Measurements from ENCODE around the gene VPS54.
"Not testable (repeated sequence)": the region's sequence is repeated elsewhere in the genome, so short reads cannot be mapped to it uniquely, and the experiment has no call there.

VPS54 gene

GRCh38 chr2:63990072-63990471, 29.2 kb downstream of the VPS54 start:
- Histone ChIP-seq H2AFZ (ENCODE audit: low read depth, low read length, severe bottlenecking) (no peak overlapping the region), H4K20me1 (ENCODE audit: low read depth, low read length) (no peaks in the 10 kb centered on the region), H3K4me2 (ENCODE audit: low read depth, low read length, poor library complexity, severe bottlenecking) (no peak overlapping the region), H3K4me3 (ENCODE audit: insufficient read depth, low read length, poor library complexity, severe bottlenecking) (no peak overlapping the region), H3K27me3 (ENCODE audit: low read length) (no peaks in the 10 kb centered on the region), H3K9ac (ENCODE audit: low read length) (no peak overlapping the region), H3K9me2 (replicated peaks; ENCODE audit: insufficient read depth, low read length) (no peaks in the 10 kb centered on the region), H3F3A (ENCODE audit: insufficient read depth) (no peaks in the 10 kb centered on the region), H3K9me3 (ENCODE audit: insufficient read depth, low read length) (no peaks in the 10 kb centered on the region), H3K79me2 (ENCODE audit: insufficient read depth, low read length) (no peaks in the 10 kb centered on the region), H3K36me3 (ENCODE audit: low read length) (no peaks in the 10 kb centered on the region), H3K27ac (ENCODE audit: low read depth, low read length) (no peak overlapping the region)
- TF ChIP-seq, protein P1, sequence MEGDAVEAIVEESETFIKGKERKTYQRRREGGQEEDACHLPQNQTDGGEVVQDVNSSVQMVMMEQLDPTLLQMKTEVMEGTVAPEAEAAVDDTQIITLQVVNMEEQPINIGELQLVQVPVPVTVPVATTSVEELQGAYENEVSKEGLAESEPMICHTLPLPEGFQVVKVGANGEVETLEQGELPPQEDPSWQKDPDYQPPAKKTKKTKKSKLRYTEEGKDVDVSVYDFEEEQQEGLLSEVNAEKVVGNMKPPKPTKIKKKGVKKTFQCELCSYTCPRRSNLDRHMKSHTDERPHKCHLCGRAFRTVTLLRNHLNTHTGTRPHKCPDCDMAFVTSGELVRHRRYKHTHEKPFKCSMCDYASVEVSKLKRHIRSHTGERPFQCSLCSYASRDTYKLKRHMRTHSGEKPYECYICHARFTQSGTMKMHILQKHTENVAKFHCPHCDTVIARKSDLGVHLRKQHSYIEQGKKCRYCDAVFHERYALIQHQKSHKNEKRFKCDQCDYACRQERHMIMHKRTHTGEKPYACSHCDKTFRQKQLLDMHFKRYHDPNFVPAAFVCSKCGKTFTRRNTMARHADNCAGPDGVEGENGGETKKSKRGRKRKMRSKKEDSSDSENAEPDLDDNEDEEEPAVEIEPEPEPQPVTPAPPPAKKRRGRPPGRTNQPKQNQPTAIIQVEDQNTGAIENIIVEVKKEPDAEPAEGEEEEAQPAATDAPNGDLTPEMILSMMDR (IDR thresholded peaks at IDR 0.05; ENCODE audit: insufficient read depth, low read length, poor library complexity, severe bottlenecking) = no peak
- no peak for TF ChIP-seq EZH2phosphoT487 (conservative IDR thresholded peaks at IDR 0.05; ENCODE audit: low read length)

DNA sequence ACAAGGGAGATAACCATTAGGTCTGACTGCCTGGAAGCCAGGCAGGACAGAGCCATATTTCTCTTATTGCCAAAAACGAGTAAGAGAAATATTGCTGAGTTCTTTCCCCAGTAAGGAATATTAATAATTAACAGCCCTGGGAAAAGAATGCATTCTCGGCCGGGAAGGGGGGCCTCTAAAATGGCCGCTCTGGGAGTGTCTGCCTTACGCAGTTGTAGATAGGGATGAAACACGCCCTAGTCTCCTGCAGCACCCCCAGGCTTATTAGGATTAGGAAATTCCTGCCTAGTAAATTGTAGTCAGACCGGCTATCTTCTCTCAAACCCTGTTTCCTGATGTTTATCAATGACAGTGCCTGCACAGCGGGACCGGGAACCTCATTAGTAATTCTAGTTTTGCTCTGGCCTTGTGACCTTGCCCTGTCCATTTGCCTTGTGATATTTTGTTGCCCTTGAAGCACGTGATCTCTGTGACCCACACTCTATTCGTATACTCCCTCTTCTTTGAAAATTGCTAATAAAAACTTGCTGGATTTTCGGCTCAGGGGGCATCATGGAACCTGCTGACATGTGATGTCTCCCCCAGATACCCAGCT, 30.3 kb downstream of the VPS54 start:
- not testable (repeated sequence) for H3K36me3 ChIP-seq (ENCODE audit: low read length); H3K27ac ChIP-seq (ENCODE audit: low read depth, low read length); H4K20me1 ChIP-seq (ENCODE audit: low read depth, low read length); H3K9me3 ChIP-seq (ENCODE audit: insufficient read depth, low read length); H3K4me2 ChIP-seq (ENCODE audit: low read depth, low read length, poor library complexity, severe bottlenecking); H3K79me2 ChIP-seq (ENCODE audit: insufficient read depth, low read length); H2AFZ ChIP-seq (ENCODE audit: low read depth, low read length, severe bottlenecking); H3K9ac ChIP-seq (ENCODE audit: low read length); H3K27me3 ChIP-seq (ENCODE audit: low read length); H3K9me2 ChIP-seq (replicated peaks; ENCODE audit: insufficient read depth, low read length); H3K4me3 ChIP-seq (ENCODE audit: insufficient read depth, low read length, poor library complexity, severe bottlenecking); H3F3A ChIP-seq (ENCODE audit: insufficient read depth)

- no peak for TF ChIP-seq EZH2phosphoT487 (conservative IDR thresholded peaks at IDR 0.05; ENCODE audit: low read length)
- TF ChIP-seq, protein P1 (IDR thresholded peaks at IDR 0.05; ENCODE audit: insufficient read depth, low read length, poor library complexity, severe bottlenecking) = no peak
- Histone ChIP-seq H3K4me2 (ENCODE audit: low read depth, low read length, poor library complexity, severe bottlenecking) (no peak overlapping the region), H3K79me2 (ENCODE audit: insufficient read depth, low read length) (no peaks in the 10 kb centered on the region), H3F3A (ENCODE audit: insufficient read depth) (no peaks in the 10 kb centered on the region), H3K27me3 (ENCODE audit: low read length) (no peaks in the 10 kb centered on the region), H2AFZ (ENCODE audit: low read depth, low read length, severe bottlenecking) (no peak overlapping the region), H3K36me3 (ENCODE audit: low read length) (peaks cover 4% of the 10 kb centered on the region; the same call in 1 of the 2 replicates), H3K4me3 (ENCODE audit: insufficient read depth, low read length, poor library complexity, severe bottlenecking) (no peak overlapping the region), H3K27ac (ENCODE audit: low read depth, low read length) (no peak overlapping the region), H3K9ac (ENCODE audit: low read length) (no peak overlapping the region), H4K20me1 (ENCODE audit: low read depth, low read length) (no peaks in the 10 kb centered on the region), H3K9me2 (replicated peaks; ENCODE audit: insufficient read depth, low read length) (no peaks in the 10 kb centered on the region), H3K9me3 (ENCODE audit: insufficient read depth, low read length) (no peaks in the 10 kb centered on the region)
These were observed 34.4 kb downstream of the VPS54 start for GRCh38 chr2:63984606-63985359.

DNA sequence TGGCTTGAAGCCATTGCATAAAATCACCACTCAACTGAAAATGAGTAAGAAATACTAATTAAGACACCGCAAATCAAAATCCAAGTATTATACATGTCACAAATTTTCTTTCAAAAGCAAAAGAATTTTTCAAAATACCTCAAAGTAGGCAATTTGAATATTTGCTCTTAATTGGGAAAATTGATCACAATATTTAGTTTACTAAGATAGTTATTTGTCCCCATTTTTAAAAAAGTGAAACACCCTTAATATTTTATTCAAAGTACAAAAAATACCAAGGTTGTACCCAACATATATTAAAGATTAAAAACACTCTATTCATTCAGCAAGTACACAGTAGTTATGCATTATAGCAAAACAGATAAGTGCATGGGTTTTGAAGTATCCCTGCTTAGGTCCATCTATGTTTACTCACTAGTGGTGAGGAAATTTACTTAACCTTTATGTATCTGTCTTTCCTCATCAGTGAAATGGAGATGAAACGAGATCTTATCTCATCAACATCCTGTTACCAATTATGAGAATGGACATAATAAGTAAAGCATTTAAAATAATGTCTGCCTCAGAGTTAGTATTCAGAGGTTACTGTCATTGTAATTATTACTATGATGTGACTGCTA, 35.1 kb downstream of the VPS54 start:
- Histone ChIP-seq H3F3A (ENCODE audit: insufficient read depth) (no peaks in the 10 kb centered on the region), H3K4me2 (ENCODE audit: low read depth, low read length, poor library complexity, severe bottlenecking) (no peak overlapping the region), H3K36me3 (ENCODE audit: low read length) (peaks cover 4% of the 10 kb centered on the region; the same call in 1 of the 2 replicates), H3K9ac (ENCODE audit: low read length) (no peak overlapping the region), H3K27ac (ENCODE audit: low read depth, low read length) (no peak overlapping the region), H4K20me1 (ENCODE audit: low read depth, low read length) (no peaks in the 10 kb centered on the region), H3K79me2 (ENCODE audit: insufficient read depth, low read length) (no peaks in the 10 kb centered on the region), H3K9me3 (ENCODE audit: insufficient read depth, low read length) (no peaks in the 10 kb centered on the region), H3K9me2 (replicated peaks; ENCODE audit: insufficient read depth, low read length) (no peaks in the 10 kb centered on the region), H3K4me3 (ENCODE audit: insufficient read depth, low read length, poor library complexity, severe bottlenecking) (no peak overlapping the region), H2AFZ (ENCODE audit: low read depth, low read length, severe bottlenecking) (no peak overlapping the region), H3K27me3 (ENCODE audit: low read length) (no peaks in the 10 kb centered on the region)
- TF ChIP-seq, protein P1 (IDR thresholded peaks at IDR 0.05; ENCODE audit: insufficient read depth, low read length, poor library complexity, severe bottlenecking) = no peak
- no peak for TF ChIP-seq EZH2phosphoT487 (conservative IDR thresholded peaks at IDR 0.05; ENCODE audit: low read length)

Measured in SU-DHL-6 (cell line).